HepG2 (cell line): ENCODE measurements around the gene CHID1. TPM values are rescaled to one million over a fixed set of nuclear protein-coding genes. Genes with fewer than 3 reads are reported as not detected.

Experiments
- AGO2 ChIP-seq: fragments of 200-400 bp; formaldehyde crosslinking; optimal IDR thresholded peaks from 2 replicates; pipeline ENCODE3; 2017; ENCODE audit warnings: mild to moderate bottlenecking, low read depth, low read length, moderate library complexity
- ASH2L ChIP-seq: fragments of 300-600, 200-600 bp; sonication (generic); IDR thresholded peaks from 2 replicates; pipeline ENCODE4 v1.7.0; 2017; ENCODE audit warnings: low read depth, mild to moderate bottlenecking, moderate library complexity, mixed read lengths, low read length; ENCODE audit not compliant: insufficient read length
- CREB3 ChIP-seq: sonication (generic); formaldehyde crosslinking; IDR thresholded peaks from 2 replicates; pipeline ENCODE4 v1.5.0; 2020; ENCODE audit warnings: missing genetic modification reagents
- DMTF1 ChIP-seq: sonication (generic); formaldehyde crosslinking; IDR thresholded peaks from 2 replicates; pipeline ENCODE4 v1.4.0; 2020; ENCODE audit warnings: mild to moderate bottlenecking, missing genetic modification reagents
- GPN1 ChIP-seq: sonication (generic); formaldehyde crosslinking; IDR thresholded peaks from 2 replicates; pipeline ENCODE4 v1.5.1; 2020; ENCODE audit warnings: missing genetic modification reagents, borderline replicate concordance
- HDAC1 ChIP-seq: sonication (generic); formaldehyde crosslinking; IDR thresholded peaks from 2 replicates; pipeline ENCODE4 v1.5.1; 2020; ENCODE audit warnings: mild to moderate bottlenecking, missing genetic modification reagents
- IRX3 ChIP-seq: sonication (generic); formaldehyde crosslinking; IDR thresholded peaks from 2 replicates; pipeline ENCODE4 v1.8.1; 2023; ENCODE audit warnings: mild to moderate bottlenecking, low read depth, missing genetic modification reagents, borderline replicate concordance
- KLF11 ChIP-seq: IDR thresholded peaks from 2 replicates; pipeline ENCODE4 v1.6.1; 2016; ENCODE audit warnings: missing compliant biosample characterization
- MTERF4 ChIP-seq: sonication (generic); formaldehyde crosslinking; IDR thresholded peaks from 2 replicates; pipeline ENCODE4 v1.8.0; 2023; ENCODE audit warnings: mild to moderate bottlenecking, missing genetic modification reagents
- NONO ChIP-seq, 2 experiments: fragments of 450-650 bp in 1 of 2; sonication (generic) in 1 of 2; formaldehyde crosslinking in 1 of 2; IDR thresholded peaks in 1 of 2; conservative IDR thresholded peaks in 1 of 2; 2 replicates each; pipeline versions ENCODE4 v1.6.1 to v1.8.0; 2017 to 2022; ENCODE audit warnings: mild to moderate bottlenecking in 1 of 2, missing genetic modification reagents in 1 of 2, moderate library complexity in 1 of 2
- PAWR ChIP-seq: sonication (generic); formaldehyde crosslinking; IDR thresholded peaks from 2 replicates; pipeline ENCODE4 v1.4.0; 2020; ENCODE audit warnings: missing genetic modification reagents, mild to moderate bottlenecking, borderline replicate concordance
- SIN3A ChIP-seq: IDR thresholded peaks from 2 replicates; pipeline ENCODE4 v1.6.1; 2011; ENCODE audit warnings: low read depth, mild to moderate bottlenecking, control low read depth, low read length, borderline replicate concordance
- SMARCC2 ChIP-seq: fragments of 450-650 bp; IDR thresholded peaks from 2 replicates; pipeline ENCODE4 v1.6.1; 2017; ENCODE audit warnings: antibody characterized with exemption, mild to moderate bottlenecking
- TCF12 ChIP-seq, 2 experiments: fragments of 450-650 bp in 1 of 2; sonication (generic) in 1 of 2; formaldehyde crosslinking in 1 of 2; IDR thresholded peaks; 2 replicates each; pipeline versions ENCODE4 v1.6.1 to v1.8.0; 2017 to 2022; ENCODE audit warnings: antibody characterized with exemption in 1 of 2, mild to moderate bottlenecking in 1 of 2, missing genetic modification reagents in 1 of 2, moderate library complexity in 1 of 2
- TFDP2 ChIP-seq: sonication (generic); formaldehyde crosslinking; IDR thresholded peaks from 2 replicates; pipeline ENCODE4 v1.4.0; 2020; ENCODE audit warnings: missing genetic modification reagents
- ZFP1 ChIP-seq: IDR thresholded peaks from 2 replicates; pipeline ENCODE4 v1.6.1; 2016
- ZNF124 ChIP-seq: sonication (generic); formaldehyde crosslinking; IDR thresholded peaks from 2 replicates; pipeline ENCODE4 v1.4.0; 2020; ENCODE audit warnings: missing genetic modification reagents
- ZNF30 ChIP-seq: sonication (generic); formaldehyde crosslinking; IDR thresholded peaks from 2 replicates; pipeline ENCODE4 v1.5.0; 2020; ENCODE audit warnings: mild to moderate bottlenecking, missing genetic modification reagents
- ZNF441 ChIP-seq: sonication (generic); formaldehyde crosslinking; IDR thresholded peaks from 2 replicates; pipeline ENCODE4 v1.7.0; 2021; ENCODE audit warnings: missing genetic modification reagents, borderline replicate concordance
- ZNF569 ChIP-seq: sonication (generic); formaldehyde crosslinking; IDR thresholded peaks from 2 replicates; pipeline ENCODE4 v1.5.0; 2020; ENCODE audit warnings: mild to moderate bottlenecking, missing genetic modification reagents, moderate library complexity, borderline replicate concordance
- ZNF572 ChIP-seq: sonication (generic); formaldehyde crosslinking; IDR thresholded peaks from 2 replicates; pipeline ENCODE4 v1.5.1; 2020; ENCODE audit warnings: mild to moderate bottlenecking, missing genetic modification reagents
- ZNF878 ChIP-seq: sonication (generic); formaldehyde crosslinking; IDR thresholded peaks from 2 replicates; pipeline ENCODE4 v1.8.1; 2023; ENCODE audit warnings: mild to moderate bottlenecking, missing genetic modification reagents, moderate library complexity
- polyA plus RNA-seq, 8 experiments: library from polyadenylated mRNA; depleted of rRNA in 3 of 8; stranded (reverse) in 7 of 8; unstranded in 1 of 8; fragments of >200 nt; fragmentation: Illumina TruSeq in 4 of 8; extraction: Trizol in 4 of 8; gene quantifications; 2 replicates each; pipeline versions ENCODE4 v1.2.1 to v1.2.3, GENCODE V29; 2011 to 2016; ENCODE audit warnings: low read depth in 4 of 8, missing spikeins in 1 of 8, mixed read lengths in 1 of 8; ENCODE audit not compliant: insufficient read depth in 1 of 8
- total RNA-seq, 5 experiments: library from RNA; depleted of rRNA; stranded (reverse); fragments of >200 nt; fragmentation: Illumina TruSeq; extraction: Trizol; gene quantifications; 2 replicates each; pipeline ENCODE4 v1.2.3, GENCODE V29; 2016; ENCODE audit warnings: low read depth in 1 of 5
- TF ChIP-seq, protein P1 (sequence below): sonication (generic); formaldehyde crosslinking; IDR thresholded peaks from 2 replicates; pipeline ENCODE4 v1.4.0; 2020; ENCODE audit warnings: low read depth, mild to moderate bottlenecking, missing genetic modification reagents

Gene CHID1
- total and polyA plus RNA-seq, 2 of the 13 experiments (the other 11 are each of a cell fraction or from before 2014, with no cell fraction given): 65.1 to 93.6 TPM

DNA sequence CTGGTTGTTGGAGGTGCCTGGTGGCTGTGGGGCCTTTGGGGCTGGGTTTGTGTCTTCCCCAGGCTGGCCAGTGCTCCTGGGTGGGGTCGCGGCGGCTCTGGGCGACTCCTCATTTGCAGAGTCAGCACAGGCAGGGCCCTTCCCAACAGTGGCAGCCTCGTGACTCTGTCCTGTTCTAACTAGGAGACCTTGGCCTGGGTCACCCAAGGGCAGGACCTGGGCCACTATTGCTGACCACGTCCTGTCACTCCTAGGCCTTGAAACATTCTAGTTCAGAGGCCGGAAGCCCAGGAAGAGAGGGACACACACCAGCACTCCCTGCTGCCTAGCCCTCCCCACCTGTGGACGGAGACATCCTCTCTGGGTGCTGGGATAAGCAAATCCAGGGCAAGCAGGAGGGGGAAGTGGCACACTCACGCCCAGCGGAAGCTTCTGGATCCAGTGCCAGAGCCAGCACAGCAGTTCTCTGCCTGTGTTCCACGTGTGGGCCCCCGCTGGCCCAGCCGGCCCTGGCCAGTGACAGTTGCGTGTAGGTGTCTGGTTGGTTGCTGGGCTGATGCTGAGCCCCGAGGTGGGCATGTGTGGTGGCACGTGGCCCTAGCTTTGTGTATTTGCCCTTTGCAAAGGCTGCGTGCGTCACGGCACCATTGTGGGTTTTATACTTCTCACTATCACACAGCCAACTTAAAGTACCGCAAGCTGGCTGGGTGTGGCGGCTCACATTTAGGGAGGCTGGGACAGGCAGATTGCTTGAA lies 4.3 kb upstream of the CHID1 start (continued):
- no peak; the same call in 1 of the 2 replicates for TF ChIP-seq ZNF572 (CRISPR knock-in tag)
- no peak for TF ChIP-seq PAWR (CRISPR knock-in tag)
- TF ChIP-seq, protein P1, sequence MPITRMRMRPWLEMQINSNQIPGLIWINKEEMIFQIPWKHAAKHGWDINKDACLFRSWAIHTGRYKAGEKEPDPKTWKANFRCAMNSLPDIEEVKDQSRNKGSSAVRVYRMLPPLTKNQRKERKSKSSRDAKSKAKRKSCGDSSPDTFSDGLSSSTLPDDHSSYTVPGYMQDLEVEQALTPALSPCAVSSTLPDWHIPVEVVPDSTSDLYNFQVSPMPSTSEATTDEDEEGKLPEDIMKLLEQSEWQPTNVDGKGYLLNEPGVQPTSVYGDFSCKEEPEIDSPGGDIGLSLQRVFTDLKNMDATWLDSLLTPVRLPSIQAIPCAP: no peak
- TF ChIP-seq SIN3A: peak; percentile 70; the same call in 1 of the 2 replicates
- TF ChIP-seq AGO2: no peak
- no peak for TF ChIP-seq ZNF569 (CRISPR knock-in tag)
- TF ChIP-seq HDAC1: peak; percentile 84
- no peak for TF ChIP-seq NONO (IDR thresholded peaks at IDR 0.05)
- TF ChIP-seq NONO (CRISPR knock-in tag; conservative IDR thresholded peaks at IDR 0.05): 0 out of 2 replicates have a peak, but pooled peaks have one; percentile 20
- TF ChIP-seq TCF12 (IDR thresholded peaks at IDR 0.05): no peak
- TF ChIP-seq TCF12 (CRISPR knock-in tag; IDR thresholded peaks at IDR 0.05): no peak
- no peak for TF ChIP-seq TFDP2 (CRISPR knock-in tag)
- TF ChIP-seq ZNF124: no peak
- no peak for TF ChIP-seq SMARCC2
- no peak for TF ChIP-seq ZFP1 (CRISPR knock-in tag)
- no peak for TF ChIP-seq IRX3 (CRISPR knock-in tag)
- TF ChIP-seq KLF11 (CRISPR knock-in tag): no peak
- no peak for TF ChIP-seq ZNF878 (CRISPR knock-in tag)
- no peak for TF ChIP-seq ASH2L
- TF ChIP-seq DMTF1 (CRISPR knock-in tag): no peak
- no peak for TF ChIP-seq ZNF30 (CRISPR knock-in tag)
- no peak for TF ChIP-seq MTERF4
- 0 out of 2 replicates have a peak, but pooled peaks have one; percentile 50 for TF ChIP-seq ZNF441 (CRISPR knock-in tag)
- TF ChIP-seq GPN1: no peak
- TF ChIP-seq CREB3: no peak
